Amniotic stem cell (primary cell): Measurements from ENCODE around the gene ADGRG6.

Experiments
- DNase-seq: peaks from one replicate; lab custom pipeline; 2025; lab: John Stamatoyannopoulos, UW

ADGRG6 gene

DNA sequence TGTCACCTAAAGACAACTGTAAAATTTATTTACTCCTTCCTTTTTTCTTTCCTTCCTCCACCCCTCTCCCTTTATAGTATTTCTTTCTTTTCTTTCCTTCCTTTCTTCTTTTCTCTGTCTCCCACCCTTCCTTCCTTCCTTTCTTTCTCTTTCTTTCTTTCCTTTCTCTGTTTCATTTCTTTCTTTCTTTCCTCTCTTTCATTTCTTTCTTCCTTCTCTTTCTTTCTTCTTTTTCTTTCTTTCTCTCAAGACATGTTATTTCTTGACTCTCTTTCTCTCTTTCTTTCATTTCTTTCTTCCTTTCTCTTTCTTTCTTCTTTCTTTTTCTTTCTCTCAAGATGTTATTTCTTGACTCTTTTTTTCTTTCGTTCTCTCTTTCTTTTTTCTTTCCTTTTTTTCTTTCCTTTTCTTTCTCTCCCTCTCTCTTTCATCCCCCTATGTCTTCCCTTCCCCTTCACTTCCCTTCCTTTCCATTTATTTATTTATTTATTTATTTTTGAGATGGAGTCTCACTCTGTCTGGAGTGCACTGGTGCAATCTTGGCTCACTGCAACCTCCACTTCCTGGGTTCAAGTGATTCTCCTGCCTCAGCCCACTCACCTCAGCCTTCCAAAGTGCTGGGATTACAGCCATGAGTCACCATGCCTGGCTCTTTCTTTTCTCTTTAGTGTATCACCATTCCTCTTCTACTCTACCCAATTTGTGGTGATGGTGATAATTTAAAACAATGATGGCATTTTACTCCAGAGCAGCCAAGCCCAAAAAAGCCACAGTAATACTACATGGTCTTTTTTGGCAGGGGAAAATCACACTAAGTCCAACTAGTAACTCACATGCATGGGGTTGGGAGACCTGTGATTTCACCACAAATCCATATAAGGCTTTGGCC is 188.2 kb downstream of the ADGRG6 start:
- no peak for DNase-seq
